ENCODE data around the gene CD7. TPM values are rescaled to one million over a fixed set of nuclear protein-coding genes. Genes with fewer than 3 reads are reported as not detected.

Gene CD7
- total RNA-seq, 2 experiments from 2014 or later, result not detected

DNA sequence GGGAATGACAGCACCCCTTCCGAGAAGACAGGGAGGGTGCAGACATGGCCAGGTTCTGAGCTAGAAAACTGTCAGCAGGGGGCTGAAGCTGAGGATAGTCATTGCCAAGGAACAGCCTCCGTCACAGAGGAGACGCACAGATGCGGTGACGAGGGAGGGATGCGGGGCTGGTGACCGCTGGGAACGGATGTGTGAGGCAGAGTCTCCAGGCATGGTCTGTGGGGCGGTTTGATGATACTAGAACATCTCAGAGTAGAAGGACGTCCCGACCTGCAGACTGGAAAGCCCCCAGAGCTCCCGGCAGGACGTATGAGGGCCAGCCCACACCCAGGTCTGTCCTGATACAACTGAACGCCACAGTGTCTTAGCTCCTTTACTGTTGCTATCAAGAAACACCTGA lies 42.1 kb downstream of the CD7 start:
- H3K4me2 ChIP-seq (ENCODE audit: low read length), result no peak overlapping the region
- H3K9me2 ChIP-seq (ENCODE audit: insufficient read depth, low read length), result no peaks in the 10 kb centered on the region
- no peak overlapping the region for H3K4me3 ChIP-seq (ENCODE audit: low read depth, low read length, poor library complexity, severe bottlenecking)
- H3K79me2 ChIP-seq (ENCODE audit: insufficient read depth, low read depth, low read length), result peaks cover 27% of the 10 kb centered on the region
- H3K27ac ChIP-seq (ENCODE audit: low read depth, low read length, poor library complexity, severe bottlenecking), result no peak overlapping the region
- ChIA-PET CTCF (ENCODE audit: unreplicated experiment) (no interaction called here), POLR2A (interaction anchor here (0.7 kb wide), 1 partner anchor 17 kb away, joined by 3 read pairs; no protein-coding TSS in a partner anchor)
- peaks cover 18% of the 10 kb centered on the region for H3K36me3 ChIP-seq (ENCODE audit: insufficient read depth, low read length)
- no peaks in the 10 kb centered on the region for H3K9me3 ChIP-seq (ENCODE audit: low read length)
- no peak for TF ChIP-seq EZH2phosphoT487 (IDR thresholded peaks at IDR 0.05; ENCODE audit: borderline replicate concordance, low read depth, low read length)
- no peak; the same call in 1 of the 2 replicates for TF ChIP-seq CTCF (conservative IDR thresholded peaks at IDR 0.05; ENCODE audit: low read length)
- no peak for DNase-seq (ENCODE audit: low spot score)
- H3K4me1 ChIP-seq (ENCODE audit: insufficient read depth, low read length, poor library complexity, severe bottlenecking), result peaks cover 17% of the 10 kb centered on the region
- H4K20me1 ChIP-seq (ENCODE audit: insufficient read depth, low read length), result peaks cover 14% of the 10 kb centered on the region
- no TSS peak for BruUV-seq (replicated peaks)
- intact Hi-C loops (cut with micrococcal nuclease; ENCODE audit: unreplicated experiment), result no loop called here
- H2AFZ ChIP-seq (ENCODE audit: low read length), result no peak overlapping the region

DNA sequence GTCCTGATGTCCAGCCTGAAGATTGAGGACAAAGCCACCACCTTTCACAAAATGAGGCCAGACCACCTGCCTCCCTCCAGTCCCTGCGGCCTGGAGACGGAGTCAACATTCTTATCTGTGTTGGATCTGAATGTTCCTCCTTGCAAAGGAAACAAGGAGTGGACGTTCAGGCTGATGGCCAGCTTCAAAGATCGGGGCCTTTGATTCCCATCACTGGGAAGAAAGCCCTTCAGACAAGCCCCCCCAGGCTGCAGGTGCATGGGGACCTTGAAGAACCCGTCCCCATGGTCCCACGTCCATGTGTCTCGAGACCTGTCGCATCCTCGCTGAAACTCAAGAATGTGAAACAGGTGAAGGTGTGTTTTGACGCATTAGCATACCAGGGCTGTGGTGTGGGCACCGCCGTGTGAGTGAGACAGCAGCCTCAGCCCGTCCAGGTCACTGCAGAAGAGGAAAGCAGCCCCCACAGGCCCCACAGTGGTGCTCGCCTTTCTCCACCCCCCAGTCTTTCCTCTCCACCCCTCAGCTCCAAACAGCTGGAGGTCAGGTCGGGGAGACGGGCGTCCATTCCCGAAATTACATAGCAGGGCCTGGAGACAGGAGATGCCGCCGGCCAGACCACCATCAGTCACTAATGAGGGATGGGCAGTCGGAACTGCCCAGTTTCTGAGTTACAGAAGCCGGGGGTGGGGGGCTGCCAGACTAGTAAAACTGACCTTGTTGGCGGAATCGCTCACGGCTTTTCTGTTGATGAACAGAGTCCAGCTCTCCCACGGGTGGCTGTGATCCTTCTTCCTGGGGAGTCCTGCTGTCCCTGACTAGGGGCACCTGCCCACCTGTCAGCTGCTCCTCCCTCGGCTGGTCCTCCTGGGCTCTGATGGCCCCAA lies 43.0 kb downstream of the CD7 start:
- Histone ChIP-seq H3K4me3 (ENCODE audit: low read depth, low read length, poor library complexity, severe bottlenecking) (peak overlapping the region; percentile 90), H3K9me3 (ENCODE audit: low read length) (no peaks in the 10 kb centered on the region), H3K36me3 (ENCODE audit: insufficient read depth, low read length) (peaks cover 28% of the 10 kb centered on the region), H3K27ac (ENCODE audit: low read depth, low read length, poor library complexity, severe bottlenecking) (no peak overlapping the region), H3K79me2 (ENCODE audit: insufficient read depth, low read depth, low read length) (peaks cover 36% of the 10 kb centered on the region), H4K20me1 (ENCODE audit: insufficient read depth, low read length) (peaks cover 16% of the 10 kb centered on the region), H3K9me2 (ENCODE audit: insufficient read depth, low read length) (no peaks in the 10 kb centered on the region), H2AFZ (ENCODE audit: low read length) (peak overlapping the region; percentile 55; the same call in 1 of the 2 replicates), H3K4me2 (ENCODE audit: low read length) (peak overlapping the region; percentile 71), H3K4me1 (ENCODE audit: insufficient read depth, low read length, poor library complexity, severe bottlenecking) (peaks cover 17% of the 10 kb centered on the region)
- intact Hi-C loops (cut with micrococcal nuclease; ENCODE audit: unreplicated experiment), result no loop called here
- POLR2A ChIA-PET, result interaction anchor here (1.2 to 1.3 kb wide), 2 partner anchors 9 to 24 kb away, joined by 3 read pairs; no protein-coding TSS in a partner anchor
- TF ChIP-seq EZH2phosphoT487 (IDR thresholded peaks at IDR 0.05; ENCODE audit: borderline replicate concordance, low read depth, low read length) (no peak), CTCF (conservative IDR thresholded peaks at IDR 0.05; ENCODE audit: low read length) (no peak)
- BruUV-seq (replicated peaks), result no TSS peak
- DNase-seq (ENCODE audit: low spot score), result no peak
- CTCF ChIA-PET (ENCODE audit: unreplicated experiment), result no interaction called here

Data from OCI-LY7 (cell line).